Transverse colon (tissue), 4 donors: ENCODE results near the gene KRTAP27-1.

ENCODE experiments used
- EP300 ChIP-seq: sonication (generic); formaldehyde crosslinking; IDR thresholded peaks from one replicate; pipeline ENCODE4 v1.6.1; 2017; ENCODE audit warnings: antibody characterized with exemption, low read depth
- POLR2A ChIP-seq: fragments of 450-650 bp; IDR thresholded peaks from one replicate; pipeline ENCODE4 v1.6.1; 2016; ENCODE audit warnings: antibody characterized with exemption, mild to moderate bottlenecking, moderate library complexity
- POLR2AphosphoS5 ChIP-seq, 3 donors: sonication (generic); formaldehyde crosslinking; IDR thresholded peaks; one replicate each; pipeline ENCODE4 v1.6.1; 2016; ENCODE audit warnings: antibody characterized with exemption in 3 of 3
- TF ChIP-seq, protein P1 (sequence below), 5 experiments: fragments of 200-600 bp in 3 of 5; fragments of 450-650 bp in 2 of 5; sonication (generic) in 3 of 5; IDR thresholded peaks; 1 replicate in 2 of 5; 2 replicates in 3 of 5; pipeline ENCODE4 v1.5.1; 2016 to 2017; ENCODE audit warnings: antibody characterized with exemption in 5 of 5, inconsistent platforms in 3 of 5, mild to moderate bottlenecking in 2 of 5, moderate library complexity in 1 of 5

DNA sequence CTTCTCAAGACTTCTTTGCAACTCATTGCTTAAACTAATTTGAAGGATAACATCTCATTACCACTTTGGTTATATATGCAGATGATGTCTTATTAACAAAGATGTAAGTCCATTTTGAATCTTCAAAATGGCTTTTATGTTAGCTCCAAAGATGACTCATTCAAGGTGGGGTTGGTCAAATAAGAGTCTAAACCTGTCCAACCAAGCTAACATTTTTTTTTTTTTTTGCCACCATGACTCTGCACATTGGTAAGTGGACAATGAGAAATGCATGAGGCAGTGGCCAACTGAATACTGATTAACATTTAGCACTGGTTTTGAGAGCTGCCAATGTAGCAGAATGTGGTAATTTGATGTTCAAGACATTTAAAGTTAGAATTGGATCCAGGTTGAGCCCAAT lies 278 bp upstream of the KRTAP27-1 start:
- TF ChIP-seq, protein P1, sequence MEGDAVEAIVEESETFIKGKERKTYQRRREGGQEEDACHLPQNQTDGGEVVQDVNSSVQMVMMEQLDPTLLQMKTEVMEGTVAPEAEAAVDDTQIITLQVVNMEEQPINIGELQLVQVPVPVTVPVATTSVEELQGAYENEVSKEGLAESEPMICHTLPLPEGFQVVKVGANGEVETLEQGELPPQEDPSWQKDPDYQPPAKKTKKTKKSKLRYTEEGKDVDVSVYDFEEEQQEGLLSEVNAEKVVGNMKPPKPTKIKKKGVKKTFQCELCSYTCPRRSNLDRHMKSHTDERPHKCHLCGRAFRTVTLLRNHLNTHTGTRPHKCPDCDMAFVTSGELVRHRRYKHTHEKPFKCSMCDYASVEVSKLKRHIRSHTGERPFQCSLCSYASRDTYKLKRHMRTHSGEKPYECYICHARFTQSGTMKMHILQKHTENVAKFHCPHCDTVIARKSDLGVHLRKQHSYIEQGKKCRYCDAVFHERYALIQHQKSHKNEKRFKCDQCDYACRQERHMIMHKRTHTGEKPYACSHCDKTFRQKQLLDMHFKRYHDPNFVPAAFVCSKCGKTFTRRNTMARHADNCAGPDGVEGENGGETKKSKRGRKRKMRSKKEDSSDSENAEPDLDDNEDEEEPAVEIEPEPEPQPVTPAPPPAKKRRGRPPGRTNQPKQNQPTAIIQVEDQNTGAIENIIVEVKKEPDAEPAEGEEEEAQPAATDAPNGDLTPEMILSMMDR (IDR thresholded peaks at IDR 0.05): no peak
- no peak for TF ChIP-seq POLR2AphosphoS5 (IDR thresholded peaks at IDR 0.05)
- no peak for TF ChIP-seq POLR2A
- no peak for TF ChIP-seq EP300
